ENCODE results near the gene CHRNB1.
"Not testable (repeated sequence)": the region's sequence is repeated elsewhere in the genome, so short reads cannot be mapped to it uniquely, and the experiment has no call there.

DNA sequence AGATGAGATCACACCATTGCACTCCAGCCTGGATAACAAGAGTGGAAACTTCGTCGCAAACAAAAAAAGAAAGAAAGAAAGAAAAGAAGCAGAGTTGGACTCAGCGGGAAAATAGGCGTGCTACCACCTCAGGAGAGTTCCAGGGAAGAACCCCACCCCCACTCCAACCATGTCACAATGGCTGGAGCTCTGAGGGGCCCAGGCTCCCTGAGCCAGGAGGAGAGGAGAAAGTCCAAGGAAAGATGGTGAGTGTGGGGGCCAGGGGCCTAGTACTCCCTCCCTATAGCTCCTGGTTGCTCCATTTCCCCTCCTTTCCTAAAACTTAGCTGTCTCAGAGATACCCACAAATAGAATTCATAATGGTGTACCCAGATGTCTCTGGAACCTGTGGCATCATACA is 36.4 kb downstream of the CHRNB1 start, which contains the start of gene SLC35G6:
- TF ChIP-seq, protein P1, sequence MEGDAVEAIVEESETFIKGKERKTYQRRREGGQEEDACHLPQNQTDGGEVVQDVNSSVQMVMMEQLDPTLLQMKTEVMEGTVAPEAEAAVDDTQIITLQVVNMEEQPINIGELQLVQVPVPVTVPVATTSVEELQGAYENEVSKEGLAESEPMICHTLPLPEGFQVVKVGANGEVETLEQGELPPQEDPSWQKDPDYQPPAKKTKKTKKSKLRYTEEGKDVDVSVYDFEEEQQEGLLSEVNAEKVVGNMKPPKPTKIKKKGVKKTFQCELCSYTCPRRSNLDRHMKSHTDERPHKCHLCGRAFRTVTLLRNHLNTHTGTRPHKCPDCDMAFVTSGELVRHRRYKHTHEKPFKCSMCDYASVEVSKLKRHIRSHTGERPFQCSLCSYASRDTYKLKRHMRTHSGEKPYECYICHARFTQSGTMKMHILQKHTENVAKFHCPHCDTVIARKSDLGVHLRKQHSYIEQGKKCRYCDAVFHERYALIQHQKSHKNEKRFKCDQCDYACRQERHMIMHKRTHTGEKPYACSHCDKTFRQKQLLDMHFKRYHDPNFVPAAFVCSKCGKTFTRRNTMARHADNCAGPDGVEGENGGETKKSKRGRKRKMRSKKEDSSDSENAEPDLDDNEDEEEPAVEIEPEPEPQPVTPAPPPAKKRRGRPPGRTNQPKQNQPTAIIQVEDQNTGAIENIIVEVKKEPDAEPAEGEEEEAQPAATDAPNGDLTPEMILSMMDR (IDR thresholded peaks at IDR 0.05), result not testable (repeated sequence)
- TF ChIP-seq EZH2 (IDR thresholded peaks at IDR 0.05; ENCODE audit: borderline replicate concordance, insufficient read depth, low read depth, low read length, poor library complexity, severe bottlenecking), result not testable (repeated sequence)
